H1 (cell line): ENCODE results near the gene RAB22A. TPM values are rescaled to one million over a fixed set of nuclear protein-coding genes. Genes with fewer than 3 reads are reported as not detected.

ENCODE experiments used
- CTCF ChIA-PET: fragments of 300-600 bp; sonication (Branson Sonifier 250); formaldehyde crosslinking; loops from one replicate; lab custom pipeline; 2021; ENCODE audit not compliant: partially characterized antibody; lab: Charles Lee
- POLR2A ChIA-PET: fragments of 300-600 bp; sonication (Branson Sonifier 250); formaldehyde crosslinking; loops from one replicate; lab custom pipeline; 2021; ENCODE audit warnings: inconsistent platforms; ENCODE audit not compliant: partially characterized antibody; lab: Charles Lee
- DNase-seq, 2 experiments: peaks; one replicate each; pipeline versions ENCODE4 v3.0.0 to v3.0.0-alpha.2; 2010 to 2022; ENCODE audit warnings: low spot score in 2 of 2, low read depth in 1 of 2, mixed read lengths in 1 of 2
- FAIRE-seq: peaks from 2 replicates; lab custom pipeline; 2011; peaks lifted over from hg19 to GRCh38; lab: Jason Lieb, UNC
- H2AFZ ChIP-seq: 2 replicates; pipeline ENCODE4 v1.8.1; 2012; ENCODE audit warnings: low read length, inconsistent platforms
- H2AK5ac ChIP-seq: 2 replicates; pipeline ENCODE4 v1.6.1; 2013; ENCODE audit warnings: low read depth, low read length
- H2BK120ac ChIP-seq: replicated peaks from 2 replicates; pipeline ENCODE3; 2013; ENCODE audit warnings: low read depth, low read length, inconsistent platforms
- H2BK12ac ChIP-seq: 2 replicates; pipeline ENCODE4 v1.6.1; 2013; ENCODE audit warnings: low read depth, low read length
- H2BK15ac ChIP-seq: 2 replicates; pipeline ENCODE4 v1.6.1; 2013; ENCODE audit warnings: low read length
- H2BK20ac ChIP-seq: 2 replicates; pipeline ENCODE4 v1.6.1; 2013; ENCODE audit warnings: low read length
- H2BK5ac ChIP-seq: 2 replicates; pipeline ENCODE4 v1.6.1; 2013; ENCODE audit warnings: low read depth, low read length
- H3K14ac ChIP-seq: 2 replicates; pipeline ENCODE4 v1.6.1; 2013; ENCODE audit warnings: inconsistent platforms; ENCODE audit not compliant: insufficient read length
- H3K18ac ChIP-seq: 2 replicates; pipeline ENCODE4 v1.6.1; 2013; ENCODE audit warnings: low read length; ENCODE audit errors: extremely low read depth
- H3K23ac ChIP-seq: 2 replicates; pipeline ENCODE4 v1.6.1; 2013; ENCODE audit warnings: inconsistent platforms; ENCODE audit not compliant: insufficient read length
- H3K23me2 ChIP-seq: 2 replicates; pipeline ENCODE4 v1.6.1; 2013; ENCODE audit warnings: low read depth, low read length
- H3K27ac ChIP-seq: 2 replicates; pipeline ENCODE4 v1.6.1; 2011; ENCODE audit warnings: low read depth, low read length, inconsistent platforms
- H3K27me3 ChIP-seq, 4 experiments: replicated peaks in 1 of 4; 1 replicate in 1 of 4; 2 replicates in 3 of 4; pipeline versions ENCODE4 v1.6.1 to v1.8.1; 2011 to 2013; ENCODE audit warnings: low read length in 3 of 4, mild to moderate bottlenecking in 3 of 4, inconsistent platforms in 2 of 4, mixed read lengths in 2 of 4, moderate library complexity in 1 of 4; ENCODE audit not compliant: control insufficient read depth in 3 of 4, insufficient read depth in 3 of 4; ENCODE audit errors: extremely low read depth in 1 of 4
- H3K36me3 ChIP-seq, 4 experiments: 2 replicates each; pipeline versions ENCODE4 v1.6.1 to v1.8.1; 2011 to 2013; ENCODE audit warnings: mild to moderate bottlenecking in 4 of 4, low read length in 3 of 4, moderate library complexity in 2 of 4, control low read depth in 1 of 4, inconsistent platforms in 1 of 4; ENCODE audit not compliant: insufficient read depth in 4 of 4, control insufficient read depth in 2 of 4
- H3K4ac ChIP-seq: replicated peaks from 2 replicates; pipeline ENCODE3; 2013; ENCODE audit warnings: low read length, low read depth, mixed read lengths, inconsistent platforms; ENCODE audit not compliant: insufficient read length
- H3K4me1 ChIP-seq, 4 experiments: replicated peaks in 1 of 4; 1 replicate in 1 of 4; 2 replicates in 3 of 4; pipeline versions ENCODE4 v1.6.1 to v1.8.1; 2011 to 2013; ENCODE audit warnings: low read length in 3 of 4, inconsistent platforms in 2 of 4, mixed read lengths in 1 of 4; ENCODE audit not compliant: insufficient read depth in 4 of 4, control insufficient read depth in 3 of 4
- H3K4me2 ChIP-seq, 2 experiments: 2 replicates each; pipeline versions ENCODE4 v1.6.1 to v1.8.1; 2011 to 2013; ENCODE audit warnings: low read depth in 2 of 2, low read length in 2 of 2, control low read depth in 1 of 2, inconsistent platforms in 1 of 2, mild to moderate bottlenecking in 1 of 2; ENCODE audit not compliant: insufficient read depth in 1 of 2
- H3K4me3 ChIP-seq, 4 experiments: fragments of 200-600, 300-600 bp in 1 of 4; sonication (generic), shearing (Covaris generic), sonication (Bioruptor Twin) in 1 of 4; 2 replicates each; pipeline versions ENCODE4 v1.5.1 to v1.8.1; 2011 to 2016; ENCODE audit warnings: low read length in 4 of 4, low read depth in 3 of 4, control low read depth in 2 of 4, inconsistent platforms in 2 of 4, mild to moderate bottlenecking in 2 of 4, mixed read lengths in 1 of 4, moderate library complexity in 1 of 4; ENCODE audit not compliant: insufficient read depth in 2 of 4; ENCODE audit errors: extremely low read depth in 1 of 4
- H3K56ac ChIP-seq: replicated peaks from 2 replicates; pipeline ENCODE3; 2013; ENCODE audit warnings: low read depth, mild to moderate bottlenecking, mixed read lengths, low read length, inconsistent platforms; ENCODE audit not compliant: insufficient read length
- H3K79me1 ChIP-seq: 2 replicates; pipeline ENCODE4 v1.6.1; 2013; ENCODE audit warnings: low read depth, low read length, control low read depth
- H3K79me2 ChIP-seq, 2 experiments: 2 replicates each; pipeline versions ENCODE4 v1.6.1 to v1.8.1; 2012 to 2013; ENCODE audit warnings: low read length in 2 of 2, mild to moderate bottlenecking in 2 of 2, inconsistent platforms in 1 of 2; ENCODE audit not compliant: insufficient read depth in 2 of 2, control insufficient read depth in 1 of 2
- H3K9ac ChIP-seq, 4 experiments: replicated peaks in 1 of 4; 1 replicate in 1 of 4; 2 replicates in 3 of 4; pipeline versions ENCODE4 v1.6.1 to v1.8.1; 2011 to 2013; ENCODE audit warnings: low read depth in 3 of 4, low read length in 3 of 4, control low read depth in 2 of 4, mild to moderate bottlenecking in 2 of 4, moderate library complexity in 2 of 4, inconsistent platforms in 1 of 4; ENCODE audit errors: extremely low read depth in 1 of 4
- H3K9me3 ChIP-seq, 2 experiments: 2 replicates each; pipeline versions ENCODE4 v1.6.1 to v1.8.1; 2012 to 2013; ENCODE audit warnings: mild to moderate bottlenecking in 2 of 2, moderate library complexity in 2 of 2, control low read depth in 1 of 2, inconsistent platforms in 1 of 2, low read depth in 1 of 2, low read length in 1 of 2, mixed read lengths in 1 of 2; ENCODE audit not compliant: insufficient read depth in 2 of 2
- H4K20me1 ChIP-seq, 2 experiments: replicated peaks in 1 of 2; 2 replicates each; pipeline versions ENCODE3 to v1.8.1; 2011 to 2013; ENCODE audit warnings: inconsistent platforms in 2 of 2, low read length in 2 of 2, mild to moderate bottlenecking in 1 of 2; ENCODE audit not compliant: insufficient read depth in 2 of 2, control insufficient read depth in 1 of 2
- H4K5ac ChIP-seq: 2 replicates; pipeline ENCODE4 v1.6.1; 2013; ENCODE audit warnings: low read length, low read depth, mixed read lengths, inconsistent platforms; ENCODE audit not compliant: insufficient read length
- H4K8ac ChIP-seq: 2 replicates; pipeline ENCODE4 v1.8.0; 2013; ENCODE audit warnings: mild to moderate bottlenecking, moderate library complexity, low read length, inconsistent platforms; ENCODE audit not compliant: insufficient read depth; ENCODE audit errors: extremely low read depth
- H4K91ac ChIP-seq: replicated peaks from 2 replicates; pipeline ENCODE3; 2013; ENCODE audit warnings: low read length, mixed read lengths, inconsistent platforms; ENCODE audit not compliant: insufficient read length
- BCL11A ChIP-seq, 2 experiments: IDR thresholded peaks; one replicate each; pipeline ENCODE4 v1.6.1; 2011; ENCODE audit warnings: low read depth in 2 of 2, low read length in 2 of 2, mild to moderate bottlenecking in 2 of 2
- CTCF ChIP-seq, 3 experiments: IDR thresholded peaks; 1 replicate in 2 of 3; 2 replicates in 1 of 3; pipeline versions ENCODE4 v1.5.1 to v1.6.1; 2011; ENCODE audit warnings: low read length in 3 of 3, mild to moderate bottlenecking in 3 of 3, inconsistent platforms in 2 of 3, low read depth in 1 of 3, moderate library complexity in 1 of 3; ENCODE audit not compliant: insufficient read depth in 1 of 3; ENCODE audit errors: control extremely low read depth in 1 of 3
- E2F6 ChIP-seq: IDR thresholded peaks from 2 replicates; pipeline ENCODE4 v1.6.1; 2012; ENCODE audit warnings: inconsistent platforms
- EP300 ChIP-seq, 2 experiments: IDR thresholded peaks; 1 replicate in 1 of 2; 2 replicates in 1 of 2; pipeline ENCODE4 v1.6.1; 2011 to 2012; ENCODE audit warnings: low read depth in 2 of 2, low read length in 2 of 2, mild to moderate bottlenecking in 2 of 2, borderline replicate concordance in 1 of 2, inconsistent platforms in 1 of 2, moderate library complexity in 1 of 2
- FOSL1 ChIP-seq: IDR thresholded peaks from 2 replicates; pipeline ENCODE4 v1.6.1; 2011; ENCODE audit warnings: mild to moderate bottlenecking, low read depth, low read length, moderate library complexity; ENCODE audit not compliant: insufficient read depth
- GABPA ChIP-seq: IDR thresholded peaks from 2 replicates; pipeline ENCODE4 v1.6.1; 2011; ENCODE audit warnings: mild to moderate bottlenecking, low read length, moderate library complexity, borderline replicate concordance; ENCODE audit not compliant: insufficient read depth
- RFX5 ChIP-seq: IDR thresholded peaks from 2 replicates; pipeline ENCODE4 v1.6.1; 2011; ENCODE audit warnings: low read depth, low read length, improper control_type of control experiment, borderline replicate concordance
- TAF7 ChIP-seq: optimal IDR thresholded peaks from 2 replicates; pipeline ENCODE3; 2011; ENCODE audit warnings: low read depth, mild to moderate bottlenecking, inconsistent platforms, low read length, moderate library complexity, borderline replicate concordance
- TBP ChIP-seq: IDR thresholded peaks from 2 replicates; pipeline ENCODE4 v1.6.1; 2011; ENCODE audit warnings: low read depth, low read length, improper control_type of control experiment
- TEAD4 ChIP-seq: IDR thresholded peaks from 2 replicates; pipeline ENCODE4 v1.6.1; 2012; ENCODE audit warnings: low read depth, low read length, inconsistent platforms, mixed read lengths
- WGBS, 2 experiments: shearing (Covaris generic) in 1 of 2; methylation state at CpG; one replicate each; pipeline versions ENCODE4 v1.1.6 to v1.1.7; 2013 to 2015; ENCODE audit warnings: low lambda C conversion rate in 2 of 2, mixed read lengths in 2 of 2, inconsistent platforms in 1 of 2, low coverage in 1 of 2, missing lambda C conversion rate in 1 of 2; ENCODE audit not compliant: insufficient replicate concordance in 2 of 2, insufficient coverage in 1 of 2, insufficient read length in 1 of 2; ENCODE audit errors: extremely low coverage in 1 of 2, missing lambda C conversion rate in 1 of 2; 5-methylcytosine and 5-hydroxymethylcytosine counted together
- polyA plus RNA-seq, 7 experiments: library from polyadenylated mRNA; depleted of rRNA in 3 of 7; stranded (reverse) in 5 of 7; unstranded in 2 of 7; fragments of >200 nt in 5 of 7; fragments of 200-250 nt in 2 of 7; gene quantifications; 1 replicate in 5 of 7; 2 replicates in 1 of 7; 4 replicates in 1 of 7; pipeline versions ENCODE4 v1.2.1 to v1.2.3, GENCODE V29; 2011 to 2013; ENCODE audit warnings: missing spikeins in 2 of 7, mixed read lengths in 2 of 7
- total RNA-seq: library from RNA; stranded (reverse); fragmentation: NEBNext Ultra II Directional; extraction: Animal tissue kit (Norgen Biotek cat#: 25700); gene quantifications from 2 replicates; pipeline ENCODE4 v1.2.1, GENCODE V29; 2021

The RAB22A gene
- total and polyA plus RNA-seq, 2 of the 8 experiments (the other 6 are each of a cell fraction or from before 2014, with no cell fraction given) = 3.1 to 6.6 TPM

DNA sequence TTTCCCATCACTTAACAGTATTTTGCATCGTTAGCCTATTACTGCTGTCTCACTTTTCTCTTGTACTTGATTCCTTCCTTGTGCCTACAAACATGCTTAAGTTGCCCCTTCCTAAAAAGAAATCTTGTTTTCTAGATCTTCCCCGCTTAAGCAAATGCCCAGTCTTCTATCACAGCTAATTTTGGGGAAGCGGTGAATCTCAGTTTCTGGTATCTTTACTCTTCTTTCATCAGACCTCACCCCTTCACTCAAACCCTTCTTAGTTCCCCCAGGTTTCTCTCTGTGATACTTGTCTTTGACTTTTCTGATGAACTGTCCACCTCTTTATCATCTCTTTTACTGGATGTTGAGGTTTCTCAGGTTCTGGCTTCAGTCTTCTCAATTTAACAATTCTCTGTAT is 93.8 kb downstream of the RAB22A start:
- H3K23me2 ChIP-seq = no peaks in the 10 kb centered on the region; the same call in 1 of the 2 replicates
- H2BK5ac ChIP-seq = no peak overlapping the region
- H2BK20ac ChIP-seq = no peak overlapping the region
- H3K9ac ChIP-seq = no peak overlapping the region
- no peak overlapping the region for H3K23ac ChIP-seq
- peaks cover 19 to 99% of the 10 kb centered on the region in 2 experiments for H3K79me2 ChIP-seq
- peaks cover 0 to 7% (median 4%) of the 10 kb centered on the region in 4 experiments; a peak in 2 of 7 replicates for H3K4me1 ChIP-seq
- no peak overlapping the region for H2BK120ac ChIP-seq
- H3K4me3 ChIP-seq = no peak overlapping the region
- H4K20me1 ChIP-seq = peaks cover 2 to 7% of the 10 kb centered on the region in 2 experiments
- H3K27ac ChIP-seq = no peak overlapping the region
- no peaks in the 10 kb centered on the region for H3K36me3 ChIP-seq
- no peak overlapping the region for H2AK5ac ChIP-seq
- peaks cover 11% of the 10 kb centered on the region for H3K79me1 ChIP-seq
- no peaks in the 10 kb centered on the region for H3K27me3 ChIP-seq
- no peak overlapping the region for H3K56ac ChIP-seq
- FAIRE-seq (no peak), DNase-seq (no peak)
- H3K9me3 ChIP-seq = no peaks in the 10 kb centered on the region
- ChIA-PET CTCF (interaction anchor here (1.6 kb wide), 1 partner anchor 43 kb away, joined by 3 read pairs; no protein-coding TSS in a partner anchor), POLR2A (no interaction called here)
- H3K4me2 ChIP-seq = no peak overlapping the region
- no peak overlapping the region for H3K4ac ChIP-seq
- no peak overlapping the region for H3K14ac ChIP-seq
- H2AFZ ChIP-seq = no peak overlapping the region
- H3K18ac ChIP-seq = no peak overlapping the region
- 87% methylated on average over 3 of the region's 3 CpGs; no CpG with 5 or more reads in 1 of the 2 experiments for WGBS, 2 experiments
- no peak overlapping the region for H2BK12ac ChIP-seq
- H4K5ac ChIP-seq = no peak overlapping the region
- no peak overlapping the region for H4K91ac ChIP-seq
- no peak overlapping the region for H2BK15ac ChIP-seq
- H4K8ac ChIP-seq = no peak overlapping the region
- TF ChIP-seq TEAD4 (no peak), EP300 (IDR thresholded peaks at IDR 0.05; ENCODE audit: borderline replicate concordance in 1 of 2, low read depth in 2 of 2, low read length in 2 of 2) (no peak), FOSL1 (no peak), CTCF (IDR thresholded peaks at IDR 0.05; ENCODE audit: control extremely low read depth in 1 of 3, insufficient read depth in 1 of 3, low read depth in 1 of 3, low read length in 3 of 3) (no peak), GABPA (no peak), TAF7 (no peak), RFX5 (no peak), E2F6 (no peak), BCL11A (IDR thresholded peaks at IDR 0.05; ENCODE audit: low read depth in 2 of 2, low read length in 2 of 2) (no peak), TBP (no peak)
